GM19324 (cell line): ENCODE results near the gene HAP1.
"Not testable (repeated sequence)": the region's sequence is repeated elsewhere in the genome, so short reads cannot be mapped to it uniquely, and the experiment has no call there.

Experiments used
- ATAC-seq: cut with Tn5 transposase; IDR thresholded peaks from one replicate; pipeline ENCODE4 v1.9.1; 2021; ENCODE audit warnings: mild to moderate bottlenecking, moderate library complexity; ENCODE audit not compliant: unreplicated experiment, low FRiP score

Gene HAP1

DNA sequence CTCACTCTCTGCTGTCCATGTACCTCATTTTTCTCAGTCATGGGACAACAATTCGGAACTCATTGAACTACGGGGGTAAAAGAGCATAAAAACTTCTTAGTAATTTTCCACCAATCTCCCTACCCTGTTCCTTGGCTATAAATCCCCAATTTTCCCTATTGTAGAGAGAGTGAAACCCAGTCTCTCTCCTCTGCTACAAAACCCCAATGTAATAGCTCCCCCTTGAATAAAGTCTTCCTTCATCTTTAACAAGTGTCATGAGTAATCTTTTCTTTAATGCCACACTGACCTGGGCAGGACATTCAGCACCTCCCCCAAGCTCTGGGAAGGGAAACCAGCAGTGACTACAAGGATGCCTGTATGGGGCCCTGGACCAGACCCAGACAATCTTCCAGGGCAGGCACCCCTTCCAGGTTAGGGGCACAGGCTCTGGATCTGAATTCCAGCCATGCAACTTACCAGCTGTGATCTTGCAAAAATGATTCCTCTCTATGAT lies 56.0 kb downstream of the HAP1 start:
- no peak for ATAC-seq

DNA sequence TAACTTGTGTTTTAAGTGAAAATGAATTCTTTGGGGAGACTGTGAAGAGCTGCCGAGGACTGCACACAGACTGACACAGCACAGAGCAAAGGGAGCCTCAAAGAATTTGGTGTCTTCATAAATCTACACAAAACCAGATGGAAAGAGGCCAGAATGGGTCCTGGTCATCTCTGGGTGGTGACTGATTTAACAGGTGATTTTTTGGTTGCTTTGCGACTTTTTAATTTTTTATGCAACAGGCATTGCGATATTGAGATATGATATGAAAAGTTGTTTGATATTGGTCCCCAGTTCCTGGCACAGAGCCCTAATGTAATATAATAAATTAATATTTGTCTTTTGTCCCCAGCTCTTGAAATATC lies 58.4 kb downstream of the HAP1 start:
- no peak for ATAC-seq

- not testable (repeated sequence) for ATAC-seq
Measured at GRCh38 chr17:41675157-41676057, 59.0 kb downstream of the HAP1 start.
